Measurements from ENCODE around the gene ZDHHC23.

The ZDHHC23 gene

DNA sequence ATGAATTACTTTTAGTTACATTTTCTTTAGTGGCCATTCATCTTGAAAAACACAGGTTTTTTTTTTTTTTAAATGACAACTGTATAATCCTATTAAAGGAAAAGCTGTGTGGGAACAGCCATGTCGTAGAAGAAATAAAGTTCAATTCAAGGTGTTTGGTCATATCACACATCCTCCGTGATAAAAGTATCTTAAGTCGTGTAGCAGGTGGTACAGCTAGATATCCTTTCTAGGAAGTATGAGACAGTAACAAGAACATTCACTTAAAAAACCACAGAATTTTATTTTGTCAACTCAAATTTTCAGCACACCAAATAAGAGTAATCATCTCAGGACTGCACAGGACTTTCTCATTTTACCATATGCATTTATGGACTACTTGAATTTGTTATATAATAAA, 16.1 kb downstream of the ZDHHC23 start:
- Mint-ChIP-seq H3K36me3 (ENCODE audit: low read depth) (no peaks in the 10 kb centered on the region), H3K27me3 (no peaks in the 10 kb centered on the region), H3K27ac (no peak overlapping the region), H3K4me1 (ENCODE audit: low read depth) (no peaks in the 10 kb centered on the region), H3K4me3 (no peak overlapping the region), H3K9me3 (no peaks in the 10 kb centered on the region)
- intact Hi-C loops (cut with micrococcal nuclease): no loop called here

DNA sequence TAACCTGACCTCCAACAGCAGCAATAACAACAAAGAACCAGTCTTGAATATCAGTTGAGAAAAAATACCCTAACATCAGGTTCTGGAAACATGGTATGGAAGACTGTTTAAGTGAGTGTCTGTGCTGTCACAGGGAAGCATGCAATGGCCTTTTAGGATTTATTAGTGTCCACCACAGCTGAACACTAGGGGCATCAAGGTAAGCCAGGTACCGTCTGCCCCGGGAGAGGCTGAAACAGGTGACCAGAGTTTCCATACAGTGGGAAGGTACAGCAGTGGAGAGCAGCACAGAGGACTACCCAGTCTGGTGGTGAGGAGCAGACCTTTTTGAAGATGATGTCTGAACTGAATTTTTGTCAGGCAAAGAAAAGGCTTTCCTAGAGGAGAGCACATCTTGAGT, 18.4 kb downstream of the ZDHHC23 start:
- Mint-ChIP-seq H3K36me3 (ENCODE audit: low read depth) (no peaks in the 10 kb centered on the region), H3K4me1 (ENCODE audit: low read depth) (no peaks in the 10 kb centered on the region), H3K9me3 (no peaks in the 10 kb centered on the region), H3K27ac (no peak overlapping the region), H3K27me3 (no peaks in the 10 kb centered on the region), H3K4me3 (no peak overlapping the region)
- intact Hi-C loops (cut with micrococcal nuclease): no loop called here

DNA sequence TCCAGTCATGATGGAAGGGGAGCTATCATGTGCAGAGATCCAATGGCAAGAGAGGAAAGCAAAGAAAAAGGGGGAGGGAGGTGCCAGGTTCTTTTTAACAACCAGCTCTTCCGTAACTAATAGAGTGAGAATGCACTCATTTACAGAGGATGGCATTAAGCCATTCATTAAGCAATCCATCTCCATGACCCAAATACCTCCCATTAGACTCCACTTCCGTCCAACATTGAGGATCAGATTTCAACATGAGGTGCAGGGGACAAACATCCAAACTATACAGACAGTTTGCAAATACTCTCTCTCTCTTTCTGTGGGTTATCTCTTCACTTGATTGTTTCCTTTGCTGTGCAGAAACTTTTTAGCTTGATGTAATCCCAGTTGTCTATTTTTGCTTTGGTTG, 21.2 kb downstream of the ZDHHC23 start:
- Mint-ChIP-seq H3K9me3 (peaks cover 19% of the 10 kb centered on the region), H3K4me3 (no peak overlapping the region), H3K36me3 (ENCODE audit: low read depth) (peaks cover 5% of the 10 kb centered on the region), H3K27me3 (no peaks in the 10 kb centered on the region), H3K27ac (no peak overlapping the region), H3K4me1 (ENCODE audit: low read depth) (no peaks in the 10 kb centered on the region)
- intact Hi-C loops (cut with micrococcal nuclease): no loop called here

DNA sequence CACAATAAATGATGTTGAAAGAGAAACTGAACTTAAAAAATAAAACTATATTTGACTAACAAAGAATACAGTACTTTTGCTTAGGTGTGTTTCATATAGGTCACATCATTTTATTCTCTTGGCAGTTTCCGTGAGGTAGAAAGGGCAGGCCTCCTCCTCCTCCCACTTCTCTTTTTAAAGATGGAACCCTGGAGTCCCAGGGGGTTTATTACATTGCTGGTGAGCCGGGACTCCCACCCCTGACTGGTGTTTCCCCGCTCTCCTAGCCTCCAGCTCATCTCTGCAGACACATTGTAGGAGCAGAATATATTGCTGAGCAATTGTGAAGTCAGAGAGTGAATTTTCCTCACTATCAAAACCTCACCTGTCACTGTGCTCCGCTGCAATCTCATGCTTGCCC, 30.0 kb downstream of the ZDHHC23 start:
- no peak overlapping the region for H3K27ac Mint-ChIP-seq

DNA sequence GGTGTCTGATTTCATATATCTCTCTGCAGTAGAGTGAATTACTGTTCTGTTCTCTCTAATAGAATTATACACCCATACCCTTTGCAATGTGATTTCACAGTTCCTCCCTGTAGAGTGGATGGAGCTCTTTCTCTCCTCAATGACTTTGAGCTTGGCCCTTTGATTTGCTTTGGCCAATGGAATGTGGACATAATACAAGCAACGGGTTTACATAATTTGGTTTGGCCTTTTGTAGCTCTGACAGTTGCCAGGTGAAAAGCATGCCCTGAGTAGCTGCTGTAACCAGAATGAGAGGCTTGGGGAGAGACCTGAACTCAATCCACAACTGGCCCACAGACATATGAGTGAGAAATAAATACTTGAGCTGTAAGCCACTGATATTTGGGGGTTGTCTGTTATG, 32.1 kb downstream of the ZDHHC23 start:
- peaks cover 10% of the 10 kb centered on the region for H3K36me3 Mint-ChIP-seq (ENCODE audit: low read depth)
- peaks cover 2% of the 10 kb centered on the region for H3K9me3 Mint-ChIP-seq
- no peaks in the 10 kb centered on the region for H3K4me1 Mint-ChIP-seq (ENCODE audit: low read depth)
- no peak overlapping the region for H3K27ac Mint-ChIP-seq
- H3K27me3 Mint-ChIP-seq: no peaks in the 10 kb centered on the region
- intact Hi-C loops (cut with micrococcal nuclease): no loop called here
- no peak overlapping the region for H3K4me3 Mint-ChIP-seq

More for the DNA sequence above, 30.0 kb downstream of the ZDHHC23 start:
- no peaks in the 10 kb centered on the region for H3K27me3 Mint-ChIP-seq
- peaks cover 25% of the 10 kb centered on the region for H3K36me3 Mint-ChIP-seq (ENCODE audit: low read depth)
- H3K4me3 Mint-ChIP-seq: no peak overlapping the region
- H3K9me3 Mint-ChIP-seq: peaks cover 23% of the 10 kb centered on the region
- intact Hi-C loops (cut with micrococcal nuclease): no loop called here
- H3K4me1 Mint-ChIP-seq (ENCODE audit: low read depth): no peaks in the 10 kb centered on the region

DNA sequence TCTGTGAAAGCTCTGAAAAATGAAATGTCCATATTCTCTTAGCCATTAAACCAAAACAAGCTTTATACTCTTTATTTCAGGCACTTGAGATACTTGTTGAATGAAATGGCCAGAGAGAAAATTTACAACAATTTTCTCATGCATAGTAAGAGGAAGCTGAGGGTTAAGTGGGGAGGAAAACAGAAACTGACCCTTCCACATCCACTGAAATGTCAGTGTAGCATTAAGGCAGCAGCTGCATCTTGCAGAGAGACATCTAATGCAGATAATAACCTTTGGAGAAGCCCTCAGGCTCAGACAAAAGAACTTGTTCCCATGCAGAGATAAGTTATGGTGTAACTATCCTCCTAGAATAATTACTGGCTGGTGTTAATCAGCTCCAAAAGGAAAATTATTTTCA, 34.0 kb downstream of the ZDHHC23 start:
- H3K4me3 Mint-ChIP-seq: no peak overlapping the region
- H3K27me3 Mint-ChIP-seq: no peaks in the 10 kb centered on the region
- no peak overlapping the region for H3K27ac Mint-ChIP-seq
- no peaks in the 10 kb centered on the region for H3K9me3 Mint-ChIP-seq
- intact Hi-C loops (cut with micrococcal nuclease): no loop called here
- H3K4me1 Mint-ChIP-seq (ENCODE audit: low read depth): peaks cover 5% of the 10 kb centered on the region
- peaks cover 9% of the 10 kb centered on the region for H3K36me3 Mint-ChIP-seq (ENCODE audit: low read depth)

DNA sequence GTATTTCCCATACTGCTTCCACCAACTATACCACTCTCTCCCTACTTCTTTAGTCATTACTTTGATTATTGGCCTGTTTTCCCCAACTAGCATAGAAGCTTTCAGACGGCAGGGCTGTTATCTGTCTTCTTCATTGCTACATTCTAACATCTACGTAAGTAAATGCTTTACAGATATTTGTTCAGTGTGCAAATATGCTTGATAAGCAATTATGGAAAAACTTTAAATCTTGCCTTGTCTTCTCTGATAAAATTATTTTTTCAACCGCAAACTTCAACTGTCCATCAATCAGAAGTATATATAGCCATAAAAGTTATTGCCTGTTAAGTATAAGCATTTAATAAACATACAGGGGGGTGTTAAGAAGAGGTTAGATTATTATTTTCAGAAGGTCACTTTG, 35.7 kb downstream of the ZDHHC23 start:
- Mint-ChIP-seq H3K36me3 (ENCODE audit: low read depth) (no peaks in the 10 kb centered on the region), H3K4me1 (ENCODE audit: low read depth) (peaks cover 5% of the 10 kb centered on the region), H3K27me3 (no peaks in the 10 kb centered on the region), H3K9me3 (no peaks in the 10 kb centered on the region), H3K27ac (no peak overlapping the region), H3K4me3 (no peak overlapping the region)
- intact Hi-C loops (cut with micrococcal nuclease): no loop called here

DNA sequence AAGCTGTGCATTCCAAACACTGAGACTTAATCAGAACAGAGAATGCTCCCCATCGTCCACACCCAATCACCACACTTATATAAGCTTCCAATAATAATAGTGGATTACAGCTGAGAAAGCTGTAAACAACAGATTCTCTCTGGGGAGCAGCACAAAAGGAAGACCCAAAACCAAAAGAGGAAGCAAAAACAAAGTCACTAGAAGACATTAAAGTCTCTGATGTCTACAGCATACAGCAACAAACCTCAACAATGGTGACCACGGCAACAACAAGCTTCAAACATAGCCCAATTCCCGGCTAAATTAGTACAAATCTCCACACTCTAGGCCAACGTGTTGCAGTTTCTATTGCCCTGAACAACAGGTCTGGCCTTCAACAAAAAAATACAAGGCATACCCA, 37.7 kb downstream of the ZDHHC23 start:
- H3K36me3 Mint-ChIP-seq (ENCODE audit: low read depth): no peaks in the 10 kb centered on the region
- intact Hi-C loops (cut with micrococcal nuclease): no loop called here
- H3K27me3 Mint-ChIP-seq: no peaks in the 10 kb centered on the region
- no peaks in the 10 kb centered on the region for H3K9me3 Mint-ChIP-seq
- H3K4me3 Mint-ChIP-seq: no peak overlapping the region
- peaks cover 5% of the 10 kb centered on the region for H3K4me1 Mint-ChIP-seq (ENCODE audit: low read depth)
- H3K27ac Mint-ChIP-seq: no peak overlapping the region

DNA sequence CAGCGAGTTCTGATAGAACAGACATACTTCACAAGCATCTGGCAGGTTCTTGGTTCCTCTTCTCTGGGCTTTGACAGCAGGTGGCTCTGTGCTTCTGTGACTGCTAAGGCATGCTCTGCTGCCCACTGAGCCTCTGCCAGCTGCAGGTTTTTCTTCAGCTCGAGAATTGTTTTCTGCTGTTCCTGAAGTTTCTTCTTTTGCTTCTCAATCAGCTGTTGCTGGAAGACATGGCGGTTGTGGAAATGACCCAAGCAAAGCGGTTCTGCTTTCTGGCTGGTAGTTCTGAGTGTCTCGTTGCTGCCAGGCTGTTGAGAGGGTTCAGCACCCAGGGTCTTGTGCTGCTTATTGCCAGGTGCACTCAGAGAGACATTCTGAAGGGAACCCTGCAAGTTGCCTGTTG, 57.7 kb downstream of the ZDHHC23 start:
- no peaks in the 10 kb centered on the region for H3K4me1 Mint-ChIP-seq (ENCODE audit: low read depth)
- no peaks in the 10 kb centered on the region for H3K27me3 Mint-ChIP-seq
- H3K36me3 Mint-ChIP-seq (ENCODE audit: low read depth): peaks cover 10% of the 10 kb centered on the region
- no peak overlapping the region for H3K27ac Mint-ChIP-seq
- intact Hi-C loops (cut with micrococcal nuclease): no loop called here
- no peak overlapping the region for H3K4me3 Mint-ChIP-seq
- H3K9me3 Mint-ChIP-seq: peaks cover 8% of the 10 kb centered on the region

DNA sequence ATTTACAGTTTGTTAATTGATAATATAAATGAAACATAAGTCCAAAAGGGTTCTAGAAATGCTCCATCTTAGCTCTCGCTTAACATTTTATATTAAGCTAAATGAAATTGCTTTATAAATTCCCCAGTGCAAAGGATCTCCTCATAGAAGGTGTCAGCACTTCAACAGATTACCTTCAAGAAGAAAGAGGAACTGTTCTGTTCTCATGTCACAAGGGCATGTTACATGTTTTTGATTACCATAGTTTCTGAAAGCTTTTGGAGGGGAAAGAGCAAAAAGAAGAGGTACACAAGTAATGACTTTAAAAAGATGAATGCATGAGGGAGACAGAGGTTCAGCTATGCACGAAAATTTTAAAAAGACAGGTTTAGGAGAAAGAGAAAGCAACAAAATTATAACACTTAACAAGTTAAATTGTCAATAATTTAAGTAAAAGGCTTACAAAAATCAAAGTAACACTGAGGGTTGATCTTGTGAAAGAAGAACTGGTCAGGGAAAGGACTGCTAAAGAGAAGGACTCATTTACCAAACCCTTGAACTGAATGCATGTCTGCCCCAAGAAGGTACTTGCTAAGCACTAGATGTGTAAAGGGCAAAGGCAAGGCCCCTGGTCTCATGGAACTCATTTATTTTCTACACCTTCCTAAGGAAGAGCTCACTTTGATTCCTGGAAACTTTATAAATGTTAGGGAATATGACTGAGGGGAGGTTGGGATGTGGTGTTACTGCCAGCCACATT, 63.4 kb downstream of the ZDHHC23 start:
- no peak overlapping the region for H3K27ac Mint-ChIP-seq
- no peaks in the 10 kb centered on the region for H3K9me3 Mint-ChIP-seq
- no peaks in the 10 kb centered on the region for H3K27me3 Mint-ChIP-seq
- no peak overlapping the region for H3K4me3 Mint-ChIP-seq
- H3K36me3 Mint-ChIP-seq (ENCODE audit: low read depth): peaks cover under 1% of the 10 kb centered on the region
- intact Hi-C loops (cut with micrococcal nuclease): no loop called here
- H3K4me1 Mint-ChIP-seq (ENCODE audit: low read depth): peaks cover 5% of the 10 kb centered on the region

Data from dendritic cell treated with granulocyte-macrophage colony-stimulating factor and Interleukin-4, amounts not matched to agents 40 ng/mL and 50 ng/mL, for 4 days (primary cell).